Hepatocyte (in vitro differentiated cells): ENCODE results near the gene CPZ.

Experiments
- CTCF ChIP-seq: fragments of 200-600 bp; sonication (generic); IDR thresholded peaks from 2 replicates; pipeline ENCODE4 v1.5.1; 2016; ENCODE audit warnings: antibody characterized with exemption, mild to moderate bottlenecking; ENCODE audit not compliant: poor library complexity
- EZH2 ChIP-seq: fragments of 200-600 bp; sonication (generic); IDR thresholded peaks from 2 replicates; pipeline ENCODE4 v1.6.1; 2016; ENCODE audit warnings: antibody characterized with exemption, mild to moderate bottlenecking, borderline replicate concordance
- EZH2phosphoT487 ChIP-seq: fragments of 200-600 bp; sonication (generic); IDR thresholded peaks from one replicate; pipeline ENCODE4 v1.6.1; 2018; ENCODE audit warnings: antibody characterized with exemption, mild to moderate bottlenecking, low read depth, moderate library complexity; ENCODE audit not compliant: unreplicated experiment, severe bottlenecking

DNA sequence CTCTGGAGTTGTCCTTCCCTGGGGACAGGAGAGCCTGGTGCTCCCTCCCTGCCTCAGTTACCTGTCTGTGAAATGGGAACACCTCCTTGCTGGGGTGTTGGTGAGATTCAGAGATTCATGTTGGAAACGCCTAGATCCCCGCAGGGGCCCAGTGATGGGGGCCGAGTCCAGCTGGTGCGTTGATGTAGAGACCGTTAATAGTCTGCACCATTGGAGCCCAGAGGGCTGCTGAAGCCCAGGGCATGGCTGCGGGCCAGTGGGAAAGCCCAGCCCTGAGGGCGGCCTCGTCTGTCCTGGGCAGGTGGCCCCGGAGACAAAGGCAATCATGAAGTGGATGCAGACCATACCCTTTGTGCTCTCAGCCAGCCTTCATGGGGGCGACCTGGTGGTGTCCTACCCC is 14.4 kb downstream of the CPZ start:
- TF ChIP-seq CTCF (no peak), EZH2 (no peak), EZH2phosphoT487 (no peak)
